Measurements from ENCODE around the gene FAM3D.

Gene FAM3D

GRCh38 chr3:58652624-58653023 is 13.9 kb downstream of the FAM3D start:
- no peak for DNase-seq

GRCh38 chr3:58651276-58651675 is 15.3 kb downstream of the FAM3D start:
- no peak for DNase-seq

- DNase-seq, result no peak
Measured at GRCh38 chr3:58647381-58648141, 19.0 kb downstream of the FAM3D start.

- no peak for DNase-seq
Measured at GRCh38 chr3:58646503-58646902, 20.1 kb downstream of the FAM3D start.

GRCh38 chr3:58645726-58646125 is 20.8 kb downstream of the FAM3D start:
- no peak for DNase-seq

- no peak for DNase-seq
Measured at GRCh38 chr3:58642846-58643245, 23.7 kb downstream of the FAM3D start.

GRCh38 chr3:58640700-58641372 is 25.7 kb downstream of the FAM3D start:
- no peak for DNase-seq

GRCh38 chr3:58639842-58640241 is 26.7 kb downstream of the FAM3D start:
- no peak for DNase-seq

GRCh38 chr3:58639001-58639400 is 27.6 kb downstream of the FAM3D start:
- no peak for DNase-seq

GRCh38 chr3:58638591-58638990 is 28.0 kb downstream of the FAM3D start:
- no peak for DNase-seq

GRCh38 chr3:58637509-58637908 is 29.1 kb downstream of the FAM3D start:
- no peak for DNase-seq

GRCh38 chr3:58635371-58636285 is 30.9 kb downstream of the FAM3D start:
- no peak for DNase-seq

GRCh38 chr3:58633157-58633865 is 33.3 kb downstream of the FAM3D start:
- no peak for DNase-seq

- DNase-seq, result no peak
Measured at GRCh38 chr3:58631742-58632141, 34.8 kb downstream of the FAM3D start.

- no peak for DNase-seq
Measured at GRCh38 chr3:58630710-58631092, 35.9 kb downstream of the FAM3D start.

- DNase-seq, result no peak
Measured at GRCh38 chr3:58630076-58630709, 36.4 kb downstream of the FAM3D start.

GRCh38 chr3:58629629-58630028 is 36.9 kb downstream of the FAM3D start:
- DNase-seq, result no peak

GRCh38 chr3:58628823-58629562 is 37.6 kb downstream of the FAM3D start:
- DNase-seq, result no peak

- DNase-seq, result no peak
Measured at GRCh38 chr3:58627941-58628340, 38.6 kb downstream of the FAM3D start.

- no peak for DNase-seq
Measured at GRCh38 chr3:58627570-58627885, 39.0 kb downstream of the FAM3D start.

GRCh38 chr3:58626841-58627569 is 39.6 kb downstream of the FAM3D start:
- no peak for DNase-seq
